CD4-positive, alpha-beta memory T cell (primary cell): Measurements from ENCODE around the gene TMEM141. TPM values are rescaled to one million over a fixed set of nuclear protein-coding genes. Genes with fewer than 3 reads are reported as not detected.
A peak's percentile ranks its signal among the peaks of the same experiment; 100 is the strongest.
"Not testable (repeated sequence)": the region's sequence is repeated elsewhere in the genome, so short reads cannot be mapped to it uniquely, and the experiment has no call there.

Experiments used
- CTCF ChIA-PET: fragments of 350-600 bp; sonication (Branson Sonifier 250); formaldehyde crosslinking; loops from one replicate; lab custom pipeline; 2021; ENCODE audit warnings: inconsistent platforms; ENCODE audit not compliant: partially characterized antibody; lab: Charles Lee
- POLR2A ChIA-PET: fragments of 350-600 bp; sonication (Branson Sonifier 250); formaldehyde crosslinking; loops from one replicate; lab custom pipeline; 2021; ENCODE audit not compliant: partially characterized antibody; lab: Charles Lee
- DNase-seq, 5 donors: peaks; one replicate each; pipeline versions ENCODE4 v3.0.0 to v3.0.0-alpha.2; 2020 to 2022; ENCODE audit warnings: mixed read lengths in 1 of 5
- H3K27ac ChIP-seq: one replicate; pipeline ENCODE4 v1.7.0; 2013; ENCODE audit warnings: low read depth, low read length
- H3K27me3 ChIP-seq: 2 replicates; pipeline ENCODE4 v1.7.0; 2013; ENCODE audit warnings: mild to moderate bottlenecking, low read length, moderate library complexity; ENCODE audit not compliant: insufficient read depth
- H3K36me3 ChIP-seq: 2 replicates; pipeline ENCODE4 v1.7.0; 2013; ENCODE audit warnings: mild to moderate bottlenecking, low read length, moderate library complexity; ENCODE audit not compliant: insufficient read depth
- H3K4me1 ChIP-seq: 2 replicates; pipeline ENCODE4 v1.7.0; 2013; ENCODE audit warnings: mild to moderate bottlenecking, low read length, moderate library complexity; ENCODE audit not compliant: insufficient read depth
- H3K4me3 ChIP-seq, 2 donors: one replicate each; pipeline ENCODE4 v1.7.0; 2013; ENCODE audit warnings: low read length in 2 of 2, mild to moderate bottlenecking in 1 of 2
- H3K9me3 ChIP-seq, 2 donors: one replicate each; pipeline ENCODE4 v1.7.0; 2013; ENCODE audit warnings: low read length in 2 of 2, control low read depth in 1 of 2; ENCODE audit not compliant: control insufficient read depth in 1 of 2
- H3K27ac Mint-ChIP-seq, 7 donors: one replicate each; pipeline ENCODE4 v1.8.0; 2020 to 2021; ENCODE audit warnings: mixed read lengths in 7 of 7, mild to moderate bottlenecking in 6 of 7, inconsistent platforms in 3 of 7, moderate library complexity in 3 of 7
- H3K27me3 Mint-ChIP-seq, 2 donors: one replicate each; pipeline ENCODE4 v1.8.0; 2020 to 2021; ENCODE audit warnings: mixed read lengths in 2 of 2
- H3K36me3 Mint-ChIP-seq, 2 donors: one replicate each; pipeline ENCODE4 v1.8.0; 2020 to 2021; ENCODE audit warnings: mixed read lengths in 2 of 2, inconsistent platforms in 1 of 2, mild to moderate bottlenecking in 1 of 2
- H3K4me1 Mint-ChIP-seq, 4 donors: one replicate each; pipeline ENCODE4 v1.8.0; 2020 to 2021; ENCODE audit warnings: mixed read lengths in 4 of 4, mild to moderate bottlenecking in 1 of 4
- H3K4me3 Mint-ChIP-seq, 8 donors: one replicate each; pipeline ENCODE4 v1.8.0; 2020 to 2021; ENCODE audit warnings: mixed read lengths in 8 of 8, mild to moderate bottlenecking in 7 of 8, moderate library complexity in 6 of 8, inconsistent platforms in 3 of 8
- H3K9me3 Mint-ChIP-seq, 8 donors: one replicate each; pipeline ENCODE4 v1.8.0; 2020 to 2021; ENCODE audit warnings: mixed read lengths in 8 of 8, mild to moderate bottlenecking in 5 of 8, inconsistent platforms in 3 of 8, moderate library complexity in 1 of 8
- intact Hi-C: fragments of 100-400 bp; cut with micrococcal nuclease; formaldehyde crosslinking; loops from one replicate; pipeline ENCODE4 v1.15.1; 2023
- microRNA-seq: library from miRNA; unstranded; fragments of <30 nt; microRNA quantifications from one replicate; pipeline ENCODE4 v1.2.0, GENCODE V29; 2021; ENCODE audit warnings: borderline replicate concordance, borderline number of aligned reads, borderline microRNAs expressed, mixed read lengths
- polyA plus RNA-seq, 2 donors: library from polyadenylated mRNA; unstranded; fragments of 300-500 nt; fragmentation: Illumina TruSeq; gene quantifications; one replicate each; pipeline ENCODE4 v1.2.3, GENCODE V29; 2021
- total RNA-seq, 2 experiments: library from RNA; stranded (reverse); gene quantifications; one replicate each; pipeline ENCODE4 v1.2.3, GENCODE V29; 2021

The TMEM141 gene
- total and polyA plus RNA-seq, 4 experiments from 2014 or later, result 34.3 to 53.4 (median 44.7) TPM

GRCh38 chr9:136841646-136842379 lies 50.7 kb downstream of the TMEM141 start:
- not testable (repeated sequence) for H3K27me3 ChIP-seq, H3K27ac ChIP-seq, H3K27me3 Mint-ChIP-seq, DNase-seq, H3K36me3 Mint-ChIP-seq, H3K9me3 ChIP-seq, H3K36me3 ChIP-seq, H3K9me3 Mint-ChIP-seq
- ChIA-PET CTCF (interaction anchor here (0.6 to 4.9 kb wide), 34 partner anchors 10 to 226 kb away, joined by 3 to 36 read pairs (median 4); partner anchors contain the start of genes CLIC3, FBXW5, RABL6 and TRAF2), POLR2A (interaction anchor here (0.7 to 1.7 kb wide), 18 partner anchors 12 to 399 kb away, joined by 3 to 12 read pairs (median 4); partner anchors contain the start of genes C8G, EDF1, FBXW5 and MAN1B1)
- Mint-ChIP-seq H3K4me3 (peak overlapping the region; percentile 77 to 93 (median 82)), H3K4me1 (peaks cover 5 to 22% (median 11%) of the 10 kb centered on the region in 4 donors), H3K27ac (peak overlapping the region; percentile 38 to 86 (median 64))
- peak overlapping the region in 1 of 2 donors; percentile 69 for H3K4me3 ChIP-seq
- H3K4me1 ChIP-seq, result peaks cover 18% of the 10 kb centered on the region
- intact Hi-C loops, result loop anchor here (1.0 to 5.0 kb wide), 5 partner anchors 35 to 193 kb away; partner anchors contain the start of genes FBXW5, PAXX and RABL6

- peak within 1 kb of the TSS; percentile 38 to 86 (median 64) for H3K27ac Mint-ChIP-seq
- not testable (repeated sequence) for H3K9me3 Mint-ChIP-seq, H3K36me3 Mint-ChIP-seq, H3K27me3 Mint-ChIP-seq, H3K27me3 ChIP-seq, H3K36me3 ChIP-seq, H3K9me3 ChIP-seq
- ChIA-PET POLR2A (interaction anchor here (0.6 to 1.7 kb wide), 19 partner anchors 11 to 398 kb away, joined by 3 to 12 read pairs (median 4); partner anchors contain the start of genes C8G, CLIC3, EDF1 and FBXW5), CTCF (interaction anchor here (0.6 to 4.9 kb wide), 39 partner anchors 9 to 226 kb away, joined by 3 to 36 read pairs (median 4); partner anchors contain the start of genes CLIC3, EDF1, FBXW5 and FUT7)
- peak within 1 kb of the TSS; percentile 77 to 93 (median 82) for H3K4me3 Mint-ChIP-seq
- intact Hi-C loops, result loop anchor here (1.0 to 5.0 kb wide), 5 partner anchors 35 to 193 kb away; partner anchors contain the start of genes FBXW5, PAXX and RABL6
- Histone ChIP-seq H3K27ac (peak within 1 kb of the TSS; percentile 58), H3K4me1 (peaks cover 20% of the 10 kb centered on the region), H3K4me3 (peak within 1 kb of the TSS in 1 of 2 donors; percentile 69)
- peaks cover 5 to 28% (median 12%) of the 10 kb centered on the region in 4 donors for H3K4me1 Mint-ChIP-seq
- DNase-seq, result peak; percentile 79 to 85 (median 81)
Measured at GRCh38 chr9:136842380-136842948, 51.3 kb downstream of the TMEM141 start, which contains the start of gene AJM1. Gene AJM1 (plus strand): TSS chr9:136842478. CDS start chr9:136844415, 1,937 bp downstream.

Small RNA genes lying within 50 kb of the gene (microRNA-seq; reads per million reads assigned to microRNA genes)
- not detected for gene MIR4292
- not detected for gene MIR6722

Other genes with a start within 250 kb of the TMEM141 start
- 10 to 100 TPM; 43.0 to 45.4 TPM for gene NOTCH1, start 245.3 kb upstream of the TMEM141 start, total RNA-seq
- gene NOTCH1, start 245.3 kb upstream of the TMEM141 start, polyA plus RNA-seq, result 1 to 10 TPM in 1 of 2 donors, not detected in 1; 6.0 TPM
- not detected for gene EGFL7, start 128.4 kb upstream of the TMEM141 start, total RNA-seq
- gene EGFL7, start 128.4 kb upstream of the TMEM141 start, polyA plus RNA-seq, result under 1 TPM in 1 of 2 donors, not detected in 1; 0.64 TPM
- gene AGPAT2, start 103.9 kb upstream of the TMEM141 start, total RNA-seq, result 1 to 10 TPM; 6.9 to 7.8 TPM
- gene AGPAT2, start 103.9 kb upstream of the TMEM141 start, polyA plus RNA-seq, result 10 to 100 TPM; 16.2 to 20.6 TPM
- gene DIPK1B, start 78.8 kb upstream of the TMEM141 start, total RNA-seq, result not detected
- gene DIPK1B, start 78.8 kb upstream of the TMEM141 start, polyA plus RNA-seq, result not detected
- 1 to 10 TPM in 1 of 2 experiments, under 1 TPM in 1; 0.90 to 1.3 TPM for gene LCN10, start 48.4 kb upstream of the TMEM141 start, total RNA-seq
- under 1 TPM; 0.22 to 0.50 TPM for gene LCN10, start 48.4 kb upstream of the TMEM141 start, polyA plus RNA-seq
- gene LCN6, start 42.8 kb upstream of the TMEM141 start, total RNA-seq, result not detected
- gene LCN6, start 42.8 kb upstream of the TMEM141 start, polyA plus RNA-seq, result not detected
- not detected for gene LCN8, start 33.1 kb upstream of the TMEM141 start, total RNA-seq
- gene LCN8, start 33.1 kb upstream of the TMEM141 start, polyA plus RNA-seq, result under 1 TPM in 1 of 2 donors, not detected in 1; 0.62 TPM
- gene LCN15, start 26.8 kb upstream of the TMEM141 start, total RNA-seq, result not detected
- not detected for gene LCN15, start 26.8 kb upstream of the TMEM141 start, polyA plus RNA-seq
- gene CCDC183, start 5.0 kb downstream of the TMEM141 start, total RNA-seq, result 1 to 10 TPM; 2.3 to 2.5 TPM
- under 1 TPM; 0.64 to 0.90 TPM for gene CCDC183, start 5.0 kb downstream of the TMEM141 start, polyA plus RNA-seq
- 10 to 100 TPM; 65.1 to 70.9 TPM for gene RABL6, start 16.6 kb downstream of the TMEM141 start, total RNA-seq
- gene RABL6, start 16.6 kb downstream of the TMEM141 start, polyA plus RNA-seq, result 10 to 100 TPM in 1 of 2 donors, 1 to 10 TPM in 1; 5.1 to 18.2 TPM
- gene AJM1, start 51.1 kb downstream of the TMEM141 start, total RNA-seq, result 1 to 10 TPM; 2.4 to 2.8 TPM
- gene AJM1, start 51.1 kb downstream of the TMEM141 start, polyA plus RNA-seq, result under 1 TPM in 1 of 2 donors, not detected in 1; 0.05 TPM
- gene PHPT1, start 58.1 kb downstream of the TMEM141 start, total RNA-seq, result 10 to 100 TPM; 41.3 to 42.6 TPM
- 10 to 100 TPM; 88.4 to 94.0 TPM for gene PHPT1, start 58.1 kb downstream of the TMEM141 start, polyA plus RNA-seq
- gene MAMDC4, start 61.0 kb downstream of the TMEM141 start, total RNA-seq, result 10 to 100 TPM in 1 of 2 experiments, 1 to 10 TPM in 1; 9.3 to 11.7 TPM
- not detected for gene MAMDC4, start 61.0 kb downstream of the TMEM141 start, polyA plus RNA-seq
- gene EDF1, start 75.0 kb downstream of the TMEM141 start, total RNA-seq, result 100 to 1,000 TPM; 284 to 298 TPM
- gene EDF1, start 75.0 kb downstream of the TMEM141 start, polyA plus RNA-seq, result 100 to 1,000 TPM; 273 to 357 TPM
- 10 to 100 TPM; 40.2 to 43.2 TPM for gene TRAF2, start 95.2 kb downstream of the TMEM141 start, total RNA-seq
- gene TRAF2, start 95.2 kb downstream of the TMEM141 start, polyA plus RNA-seq, result 10 to 100 TPM; 11.1 to 25.2 TPM
- gene FBXW5, start 153.4 kb downstream of the TMEM141 start, total RNA-seq, result 100 to 1,000 TPM; 122 to 123 TPM
- 100 to 1,000 TPM in 1 of 2 donors, 10 to 100 TPM in 1; 98.6 to 160 TPM for gene FBXW5, start 153.4 kb downstream of the TMEM141 start, polyA plus RNA-seq
- gene C8G, start 153.9 kb downstream of the TMEM141 start, total RNA-seq, result 1 to 10 TPM; 2.2 TPM
- under 1 TPM in 1 of 2 donors, not detected in 1; 0.60 TPM for gene C8G, start 153.9 kb downstream of the TMEM141 start, polyA plus RNA-seq
- 1 to 10 TPM in 1 of 2 experiments, under 1 TPM in 1; 0.72 to 1.4 TPM for gene LCN12, start 160.9 kb downstream of the TMEM141 start, total RNA-seq
- gene LCN12, start 160.9 kb downstream of the TMEM141 start, polyA plus RNA-seq, result not detected
- 1 to 10 TPM; 4.8 to 5.1 TPM for gene PTGDS, start 186.2 kb downstream of the TMEM141 start, total RNA-seq
- gene PTGDS, start 186.2 kb downstream of the TMEM141 start, polyA plus RNA-seq, result 1 to 10 TPM; 1.7 to 3.8 TPM
- under 1 TPM; 0.14 to 0.17 TPM for gene LCNL1, start 191.6 kb downstream of the TMEM141 start, total RNA-seq
- not detected for gene LCNL1, start 191.6 kb downstream of the TMEM141 start, polyA plus RNA-seq
- gene PAXX, start 201.1 kb downstream of the TMEM141 start, total RNA-seq, result 100 to 1,000 TPM in 1 of 2 experiments, 10 to 100 TPM in 1; 94.2 to 101 TPM
- 100 to 1,000 TPM in 1 of 2 donors, 10 to 100 TPM in 1; 76.0 to 103 TPM for gene PAXX, start 201.1 kb downstream of the TMEM141 start, polyA plus RNA-seq
- 1 to 10 TPM; 3.1 to 3.7 TPM for gene CLIC3, start 205.2 kb downstream of the TMEM141 start, total RNA-seq
- gene CLIC3, start 205.2 kb downstream of the TMEM141 start, polyA plus RNA-seq, result 1 to 10 TPM; 5.0 to 7.8 TPM
- 10 to 100 TPM; 63.8 to 68.6 TPM for gene ABCA2, start 236.9 kb downstream of the TMEM141 start, total RNA-seq
- 10 to 100 TPM in 1 of 2 donors, 1 to 10 TPM in 1; 2.6 to 10.8 TPM for gene ABCA2, start 236.9 kb downstream of the TMEM141 start, polyA plus RNA-seq
- 1 to 10 TPM; 3.4 to 4.6 TPM for gene FUT7, start 240.7 kb downstream of the TMEM141 start, total RNA-seq
- 10 to 100 TPM; 22.6 to 43.8 TPM for gene FUT7, start 240.7 kb downstream of the TMEM141 start, polyA plus RNA-seq